ENCODE data around the gene VAT1.
"Not testable (repeated sequence)": the region's sequence is repeated elsewhere in the genome, so short reads cannot be mapped to it uniquely, and the experiment has no call there.

DNA sequence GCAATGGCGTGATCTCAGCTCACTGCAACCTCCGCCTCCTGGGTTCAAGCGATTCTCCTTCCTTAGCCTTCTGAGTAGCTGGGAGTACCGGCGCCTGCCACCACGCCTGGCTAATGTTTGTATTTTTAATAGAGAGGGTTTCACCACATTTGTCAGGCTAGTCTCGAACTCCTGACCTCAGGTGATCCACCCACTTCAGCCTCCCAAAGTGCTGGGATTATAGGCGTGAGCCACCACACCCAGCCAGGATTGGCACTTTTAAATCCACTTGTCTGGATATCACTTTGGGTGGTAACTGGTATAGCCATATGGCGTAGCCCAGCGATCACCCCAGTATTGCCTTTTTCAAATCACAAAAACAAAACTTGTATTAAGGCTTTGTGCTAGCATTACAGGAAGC, 28.3 kb downstream of the VAT1 start:
- TF ChIP-seq MXI1 (conservative IDR thresholded peaks at IDR 0.05; ENCODE audit: poor library complexity, severe bottlenecking); RAD21 (conservative IDR thresholded peaks at IDR 0.05): not testable (repeated sequence)
- TF ChIP-seq, protein P1, sequence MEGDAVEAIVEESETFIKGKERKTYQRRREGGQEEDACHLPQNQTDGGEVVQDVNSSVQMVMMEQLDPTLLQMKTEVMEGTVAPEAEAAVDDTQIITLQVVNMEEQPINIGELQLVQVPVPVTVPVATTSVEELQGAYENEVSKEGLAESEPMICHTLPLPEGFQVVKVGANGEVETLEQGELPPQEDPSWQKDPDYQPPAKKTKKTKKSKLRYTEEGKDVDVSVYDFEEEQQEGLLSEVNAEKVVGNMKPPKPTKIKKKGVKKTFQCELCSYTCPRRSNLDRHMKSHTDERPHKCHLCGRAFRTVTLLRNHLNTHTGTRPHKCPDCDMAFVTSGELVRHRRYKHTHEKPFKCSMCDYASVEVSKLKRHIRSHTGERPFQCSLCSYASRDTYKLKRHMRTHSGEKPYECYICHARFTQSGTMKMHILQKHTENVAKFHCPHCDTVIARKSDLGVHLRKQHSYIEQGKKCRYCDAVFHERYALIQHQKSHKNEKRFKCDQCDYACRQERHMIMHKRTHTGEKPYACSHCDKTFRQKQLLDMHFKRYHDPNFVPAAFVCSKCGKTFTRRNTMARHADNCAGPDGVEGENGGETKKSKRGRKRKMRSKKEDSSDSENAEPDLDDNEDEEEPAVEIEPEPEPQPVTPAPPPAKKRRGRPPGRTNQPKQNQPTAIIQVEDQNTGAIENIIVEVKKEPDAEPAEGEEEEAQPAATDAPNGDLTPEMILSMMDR (IDR thresholded peaks at IDR 0.05; ENCODE audit: poor library complexity, severe bottlenecking) = not testable (repeated sequence)

All from neural cell (in vitro differentiated cells).